ENCODE measurements around the gene SASH1. TPM values are rescaled to one million over a fixed set of nuclear protein-coding genes. Genes with fewer than 3 reads are reported as not detected.
"Not testable (repeated sequence)": the region's sequence is repeated elsewhere in the genome, so short reads cannot be mapped to it uniquely, and the experiment has no call there.

SASH1 gene
- total RNA-seq, 1 donor from 2014 or later, result 14.0 TPM

- ATAC-seq (no peak), DNase-seq (ENCODE audit: low spot score) (no peak)
These were observed 13.6 kb upstream of the SASH1 start for GRCh38 chr6:148328876-148329555.

- ATAC-seq (no peak), DNase-seq (ENCODE audit: low spot score) (no peak)
These were observed 12.8 kb upstream of the SASH1 start for GRCh38 chr6:148329596-148330381.

- ATAC-seq, result no peak
- DNase-seq (ENCODE audit: low spot score), result no peak
These were observed 10.6 kb upstream of the SASH1 start for GRCh38 chr6:148332088-148332487.

- DNase-seq (ENCODE audit: low spot score), result no peak
- ATAC-seq, result no peak
These were observed 5.7 kb upstream of the SASH1 start for GRCh38 chr6:148336901-148337300.

- ATAC-seq (no peak), DNase-seq (ENCODE audit: low spot score) (no peak)
These were observed 2.9 kb upstream of the SASH1 start for GRCh38 chr6:148339766-148340165.

GRCh38 chr6:148340586-148341297 is 1.9 kb upstream of the SASH1 start:
- DNase-seq (ENCODE audit: low spot score) (no peak), ATAC-seq (no peak)

- ATAC-seq, result no peak
- no peak for DNase-seq (ENCODE audit: low spot score)
These were observed 613 bp upstream of the SASH1 start for GRCh38 chr6:148342100-148342349.

GRCh38 chr6:148343047-148343782 is 577 bp downstream of the SASH1 start:
- ATAC-seq (peak; percentile 5), DNase-seq (ENCODE audit: low spot score) (no peak)

GRCh38 chr6:148345176-148345575 is 2.5 kb downstream of the SASH1 start:
- ATAC-seq, result no peak
- DNase-seq (ENCODE audit: low spot score), result no peak

GRCh38 chr6:148345578-148345977 is 2.9 kb downstream of the SASH1 start:
- DNase-seq (ENCODE audit: low spot score), result no peak
- ATAC-seq, result no peak

- no peak for DNase-seq (ENCODE audit: low spot score)
- ATAC-seq, result no peak
These were observed 4.2 kb downstream of the SASH1 start for GRCh38 chr6:148346681-148347440.

GRCh38 chr6:148347441-148348054 is 4.9 kb downstream of the SASH1 start:
- DNase-seq (ENCODE audit: low spot score) (no peak), ATAC-seq (no peak)

GRCh38 chr6:148348335-148348734 is 5.7 kb downstream of the SASH1 start:
- no peak for ATAC-seq

GRCh38 chr6:148348778-148349177 is 6.1 kb downstream of the SASH1 start:
- DNase-seq (ENCODE audit: low spot score) (peak; percentile 38), ATAC-seq (no peak)

More at GRCh38 chr6:148348335-148348734, 5.7 kb downstream of the SASH1 start:
- DNase-seq (ENCODE audit: low spot score), result no peak

GRCh38 chr6:148349466-148349865 is 6.8 kb downstream of the SASH1 start:
- DNase-seq (ENCODE audit: low spot score), result peak; percentile 24

GRCh38 chr6:148351309-148351708 is 8.7 kb downstream of the SASH1 start:
- ATAC-seq, result no peak

More at GRCh38 chr6:148349466-148349865, 6.8 kb downstream of the SASH1 start:
- ATAC-seq, result no peak

GRCh38 chr6:148352421-148352820 is 9.8 kb downstream of the SASH1 start:
- not testable (repeated sequence) for ATAC-seq
- DNase-seq (ENCODE audit: low spot score), result peak; percentile 33

More at GRCh38 chr6:148351309-148351708, 8.7 kb downstream of the SASH1 start:
- DNase-seq (ENCODE audit: low spot score), result peak; percentile 12

- ATAC-seq (peak; percentile 97), DNase-seq (ENCODE audit: low spot score) (peak; percentile 56)
These were observed 15.7 kb downstream of the SASH1 start for GRCh38 chr6:148358196-148358785.

GRCh38 chr6:148359228-148359627 is 16.6 kb downstream of the SASH1 start:
- DNase-seq (ENCODE audit: low spot score) (no peak), ATAC-seq (no peak)
